CD14-positive monocyte (primary cell): ENCODE data around the gene GNB3. TPM values are rescaled to one million over a fixed set of nuclear protein-coding genes. Genes with fewer than 3 reads are reported as not detected.

Experiments
- DNase-seq, 3 donors: peaks; one replicate each; pipeline ENCODE4 v3.0.0-alpha.2; 2011 to 2022
- H2AFZ ChIP-seq: 2 replicates; pipeline ENCODE4 v1.6.0; 2012; ENCODE audit warnings: mild to moderate bottlenecking, low read depth, low read length, inconsistent platforms; ENCODE audit not compliant: insufficient read depth, poor library complexity, severe bottlenecking
- H3K27ac ChIP-seq, 2 donors: 1 replicate in 1 of 2; 2 replicates in 1 of 2; pipeline ENCODE4 v1.5.1; 2012 to 2013; ENCODE audit warnings: low read length in 2 of 2, control low read depth in 1 of 2, inconsistent platforms in 1 of 2, low read depth in 1 of 2, mild to moderate bottlenecking in 1 of 2
- H3K27me3 ChIP-seq, 2 donors: one replicate each; pipeline versions ENCODE4 v1.6.0 to v1.6.1; 2011 to 2013; ENCODE audit warnings: low read length in 2 of 2; ENCODE audit not compliant: control insufficient read depth in 2 of 2, insufficient read depth in 2 of 2
- H3K36me3 ChIP-seq, 2 donors: replicated peaks in 1 of 2; 1 replicate in 1 of 2; 2 replicates in 1 of 2; pipeline versions ENCODE4 v1.5.1 to v1.6.1; 2012 to 2013; ENCODE audit warnings: low read length in 2 of 2, control low read depth in 1 of 2, inconsistent platforms in 1 of 2, mild to moderate bottlenecking in 1 of 2; ENCODE audit not compliant: insufficient read depth in 2 of 2, control insufficient read depth in 1 of 2
- H3K4me1 ChIP-seq, 2 donors: 1 replicate in 1 of 2; 2 replicates in 1 of 2; pipeline versions ENCODE4 v1.5.1 to v1.6.1; 2012 to 2013; ENCODE audit warnings: low read length in 2 of 2, control low read depth in 1 of 2, inconsistent platforms in 1 of 2, mild to moderate bottlenecking in 1 of 2, moderate library complexity in 1 of 2; ENCODE audit not compliant: insufficient read depth in 2 of 2, control insufficient read depth in 1 of 2
- H3K4me2 ChIP-seq: replicated peaks from 2 replicates; pipeline ENCODE3; 2012; ENCODE audit warnings: low read length, moderate library complexity, mild to moderate bottlenecking; ENCODE audit not compliant: poor library complexity, severe bottlenecking; ENCODE audit errors: extremely low read depth
- H3K4me3 ChIP-seq, 3 experiments: fragments of 200-600 bp in 1 of 3; sonication (generic) in 1 of 3; replicated peaks in 1 of 3; 1 replicate in 2 of 3; 2 replicates in 1 of 3; pipeline ENCODE4 v1.5.1; 2011 to 2013; ENCODE audit warnings: low read length in 3 of 3, mild to moderate bottlenecking in 3 of 3, control low read depth in 2 of 3, low read depth in 2 of 3, inconsistent platforms in 1 of 3, moderate library complexity in 1 of 3
- H3K79me2 ChIP-seq: 2 replicates; pipeline ENCODE4 v1.6.0; 2012; ENCODE audit warnings: mild to moderate bottlenecking, control low read depth, inconsistent platforms, low read length, moderate library complexity; ENCODE audit not compliant: insufficient read depth
- H3K9ac ChIP-seq: 2 replicates; pipeline ENCODE4 v1.6.0; 2017; ENCODE audit warnings: low read length, mild to moderate bottlenecking; ENCODE audit not compliant: insufficient read depth, poor library complexity, severe bottlenecking
- H3K9me3 ChIP-seq, 2 donors: replicated peaks in 1 of 2; 1 replicate in 1 of 2; 2 replicates in 1 of 2; pipeline versions ENCODE4 v1.5.1 to v1.6.1; 2012 to 2013; ENCODE audit warnings: low read length in 2 of 2, control low read depth in 1 of 2; ENCODE audit not compliant: control insufficient read depth in 1 of 2, insufficient read depth in 1 of 2
- H4K20me1 ChIP-seq: 2 replicates; pipeline ENCODE4 v1.6.0; 2012; ENCODE audit warnings: mild to moderate bottlenecking, low read length, control low read depth, moderate library complexity; ENCODE audit not compliant: insufficient read depth
- H3K27ac Mint-ChIP-seq, 7 donors: one replicate each; pipeline ENCODE4 v1.8.0; 2020; ENCODE audit warnings: mild to moderate bottlenecking in 7 of 7, mixed read lengths in 7 of 7, moderate library complexity in 6 of 7, inconsistent platforms in 2 of 7
- H3K27me3 Mint-ChIP-seq, 3 donors: one replicate each; pipeline ENCODE4 v1.8.0; 2021 to 2022; ENCODE audit warnings: low read depth in 3 of 3, mild to moderate bottlenecking in 3 of 3, mixed read lengths in 3 of 3, moderate library complexity in 3 of 3, inconsistent platforms in 1 of 3
- H3K36me3 Mint-ChIP-seq, 2 donors: one replicate each; pipeline ENCODE4 v1.8.0; 2020; ENCODE audit warnings: mixed read lengths in 2 of 2, inconsistent platforms in 1 of 2, mild to moderate bottlenecking in 1 of 2
- H3K4me1 Mint-ChIP-seq: one replicate; pipeline ENCODE4 v1.8.0; 2020; ENCODE audit warnings: mild to moderate bottlenecking, mixed read lengths
- H3K4me3 Mint-ChIP-seq, 2 donors: one replicate each; pipeline ENCODE4 v1.8.0; 2020; ENCODE audit warnings: mild to moderate bottlenecking in 2 of 2, mixed read lengths in 2 of 2, moderate library complexity in 1 of 2
- H3K9me3 Mint-ChIP-seq, 7 donors: one replicate each; pipeline ENCODE4 v1.8.0; 2020 to 2022; ENCODE audit warnings: mixed read lengths in 7 of 7, mild to moderate bottlenecking in 6 of 7, moderate library complexity in 6 of 7, inconsistent platforms in 2 of 7
- CTCF ChIP-seq: fragments of 200-600 bp; IDR thresholded peaks from one replicate; pipeline ENCODE4 v1.8.0; 2022; ENCODE audit warnings: antibody characterized with exemption, mild to moderate bottlenecking
- WGBS: methylation state at CpG from one replicate; pipeline ENCODE4 v1.1.5; 2013; ENCODE audit warnings: missing lambda C conversion rate; ENCODE audit not compliant: insufficient coverage; 5-methylcytosine and 5-hydroxymethylcytosine counted together
- intact Hi-C, 2 donors: fragments of 100-400 bp; cut with micrococcal nuclease; formaldehyde crosslinking; loops; one replicate each; pipeline versions ENCODE4 v1.15.0 to v1.15.1; 2023
- polyA plus RNA-seq, 3 donors: library from polyadenylated mRNA; depleted of rRNA in 1 of 3; unstranded in 2 of 3; stranded (reverse) in 1 of 3; fragments of 300-500 nt in 2 of 3; fragments of >200 nt in 1 of 3; fragmentation: Illumina TruSeq in 2 of 3; gene quantifications; 1 replicate in 2 of 3; 2 replicates in 1 of 3; pipeline ENCODE4 v1.2.3, GENCODE V29; 2012 to 2021

GNB3 gene
- polyA plus RNA-seq, 3 donors, result 0.31 TPM; not detected in 2

GRCh38 chr12:6796576-6796975 lies 44.1 kb upstream of the GNB3 start:
- peaks cover 58 to 73% of the 10 kb centered on the region in 2 donors for H3K36me3 Mint-ChIP-seq

GRCh38 chr12:6799147-6799546 lies 41.6 kb upstream of the GNB3 start:
- peaks cover 7% of the 10 kb centered on the region for H3K4me1 Mint-ChIP-seq
- DNase-seq, result no peak
- H3K4me3 Mint-ChIP-seq, result no peak overlapping the region
- Histone ChIP-seq H3K4me2 (no peak overlapping the region), H3K4me1 (no peaks in the 10 kb centered on the region), H4K20me1 (peaks cover 87% of the 10 kb centered on the region), H3K27ac (no peak overlapping the region), H3K27me3 (no peaks in the 10 kb centered on the region), H3K9me3 (no peaks in the 10 kb centered on the region), H3K4me3 (no peak overlapping the region), H2AFZ (no peak overlapping the region), H3K9ac (no peak overlapping the region), H3K36me3 (peaks cover 68 to 89% of the 10 kb centered on the region in 2 donors), H3K79me2 (peaks cover 29% of the 10 kb centered on the region)
- TF ChIP-seq CTCF, result no peak
- peaks cover 72 to 87% of the 10 kb centered on the region in 2 donors for H3K36me3 Mint-ChIP-seq
- intact Hi-C loops, result no loop called here
- peaks cover 0 to 12% (median 3%) of the 10 kb centered on the region in 7 donors for H3K9me3 Mint-ChIP-seq
- peaks cover 0 to 1% (median 0%) of the 10 kb centered on the region in 3 donors for H3K27me3 Mint-ChIP-seq
- H3K27ac Mint-ChIP-seq, result peak overlapping the region in 1 of 7 donors; percentile 66
- WGBS, result 100% methylated on average over 2 of the region's 5 CpGs

More at GRCh38 chr12:6796576-6796975, 44.1 kb upstream of the GNB3 start:
- no peak overlapping the region for H3K9ac ChIP-seq
- peak overlapping the region in 1 of 7 donors; percentile 36 for H3K27ac Mint-ChIP-seq
- 93% methylated on average over 3 of the region's 4 CpGs for WGBS
- H3K4me2 ChIP-seq, result no peak overlapping the region
- H3K27me3 ChIP-seq, result no peaks in the 10 kb centered on the region
- peaks cover 85% of the 10 kb centered on the region for H4K20me1 ChIP-seq
- H3K4me3 ChIP-seq, result no peak overlapping the region
- H3K27me3 Mint-ChIP-seq, result peaks cover 0 to 2% (median 1%) of the 10 kb centered on the region in 3 donors
- H3K4me1 ChIP-seq, result peaks cover 20 to 23% of the 10 kb centered on the region in 2 donors
- no peak overlapping the region for H2AFZ ChIP-seq
- DNase-seq, result no peak
- H3K9me3 ChIP-seq, result no peaks in the 10 kb centered on the region
- no peak overlapping the region for H3K4me3 Mint-ChIP-seq
- H3K9me3 Mint-ChIP-seq, result peaks cover 0 to 2% (median 0%) of the 10 kb centered on the region in 7 donors
- peaks cover 46 to 69% of the 10 kb centered on the region in 2 donors for H3K36me3 ChIP-seq
- peaks cover 29% of the 10 kb centered on the region for H3K4me1 Mint-ChIP-seq
- peaks cover 52% of the 10 kb centered on the region for H3K79me2 ChIP-seq
- H3K27ac ChIP-seq, result no peak overlapping the region
- no peak for TF ChIP-seq CTCF
- intact Hi-C loops, result no loop called here
